GM19452 (cell line): Measurements from ENCODE around the gene AGTRAP.

Experiments used
- ATAC-seq: cut with Tn5 transposase; IDR thresholded peaks from one replicate; pipeline ENCODE4 v1.9.1; 2021; ENCODE audit not compliant: unreplicated experiment

The AGTRAP gene

GRCh38 chr1:11780380-11781147, 44.6 kb downstream of the AGTRAP start:
- ATAC-seq: no peak

GRCh38 chr1:11781297-11781696, 45.4 kb downstream of the AGTRAP start:
- ATAC-seq: no peak

GRCh38 chr1:11782127-11782708, 46.3 kb downstream of the AGTRAP start:
- ATAC-seq: no peak

GRCh38 chr1:11783556-11783955, 47.6 kb downstream of the AGTRAP start:
- no peak for ATAC-seq

- no peak for ATAC-seq
Measured at GRCh38 chr1:11784256-11784992, 48.5 kb downstream of the AGTRAP start.

GRCh38 chr1:11784993-11785769, 49.2 kb downstream of the AGTRAP start:
- no peak for ATAC-seq

GRCh38 chr1:11786168-11786567, 50.2 kb downstream of the AGTRAP start:
- no peak for ATAC-seq

- no peak for ATAC-seq
Measured at GRCh38 chr1:11787251-11787803, 51.4 kb downstream of the AGTRAP start.

GRCh38 chr1:11787804-11788436, 52.0 kb downstream of the AGTRAP start:
- no peak for ATAC-seq

- ATAC-seq: no peak
Measured at GRCh38 chr1:11788549-11789053, 52.7 kb downstream of the AGTRAP start.

GRCh38 chr1:11789126-11790067, 53.5 kb downstream of the AGTRAP start:
- no peak for ATAC-seq

- no peak for ATAC-seq
Measured at GRCh38 chr1:11790101-11790879, 54.4 kb downstream of the AGTRAP start.

GRCh38 chr1:11790880-11791715, 55.2 kb downstream of the AGTRAP start:
- no peak for ATAC-seq

- no peak for ATAC-seq
Measured at GRCh38 chr1:11792106-11792505, 56.2 kb downstream of the AGTRAP start.

- no peak for ATAC-seq
Measured at GRCh38 chr1:11793819-11794218, 57.9 kb downstream of the AGTRAP start.

GRCh38 chr1:11794446-11795237, 58.7 kb downstream of the AGTRAP start:
- ATAC-seq: no peak
